Endothelial cell (in vitro differentiated cells): Measurements from ENCODE around the gene KCNQ1. TPM values are rescaled to one million over a fixed set of nuclear protein-coding genes. Genes with fewer than 3 reads are reported as not detected.

Experiments used
- DNase-seq: peaks from one replicate; pipeline ENCODE4 v3.0.0; 2021; ENCODE audit warnings: low spot score
- H3K27ac Mint-ChIP-seq: one replicate; pipeline ENCODE4 v1.8.0; 2021; ENCODE audit warnings: mixed read lengths, inconsistent platforms; ENCODE audit not compliant: unreplicated experiment
- H3K27me3 Mint-ChIP-seq: one replicate; pipeline ENCODE4 v1.8.0; 2021; ENCODE audit warnings: mild to moderate bottlenecking, moderate library complexity, mixed read lengths, inconsistent platforms; ENCODE audit not compliant: unreplicated experiment
- H3K36me3 Mint-ChIP-seq: one replicate; pipeline ENCODE4 v1.8.0; 2021; ENCODE audit warnings: mild to moderate bottlenecking, low read depth, mixed read lengths, inconsistent platforms; ENCODE audit not compliant: unreplicated experiment
- H3K4me1 Mint-ChIP-seq: one replicate; pipeline ENCODE4 v1.8.0; 2021; ENCODE audit warnings: mild to moderate bottlenecking, mixed read lengths, inconsistent platforms; ENCODE audit not compliant: unreplicated experiment
- H3K4me3 Mint-ChIP-seq: one replicate; pipeline ENCODE4 v1.8.0; 2021; ENCODE audit warnings: mild to moderate bottlenecking, mixed read lengths, inconsistent platforms; ENCODE audit not compliant: unreplicated experiment
- H3K9me3 Mint-ChIP-seq: one replicate; pipeline ENCODE4 v1.8.0; 2021; ENCODE audit warnings: mixed read lengths, inconsistent platforms; ENCODE audit not compliant: unreplicated experiment
- CTCF ChIP-seq: fragments of 200-600 bp; sonication (generic); IDR thresholded peaks from one replicate; pipeline ENCODE4 v1.5.0; 2021; ENCODE audit warnings: antibody characterized with exemption; ENCODE audit not compliant: unreplicated experiment
- total RNA-seq: library from RNA; stranded (reverse); fragmentation: NEBNext Ultra II Directional; extraction: Animal tissue kit (Norgen Biotek cat#: 25700); gene quantifications from one replicate; pipeline ENCODE4 v1.2.1, GENCODE V29; 2021; ENCODE audit not compliant: unreplicated experiment

The KCNQ1 gene
- total RNA-seq, 1 donor from 2014 or later: 35.3 TPM

- Mint-ChIP-seq H3K27me3 (peaks cover 7% of the 10 kb centered on the region), H3K36me3 (no peaks in the 10 kb centered on the region), H3K27ac (no peak overlapping the region), H3K4me1 (peaks cover 21% of the 10 kb centered on the region), H3K4me3 (no peak overlapping the region), H3K9me3 (no peaks in the 10 kb centered on the region)
- DNase-seq: no peak
- TF ChIP-seq CTCF: no peak
Observed at GRCh38 chr11:2835296-2835695, 390.5 kb downstream of the KCNQ1 start.

DNA sequence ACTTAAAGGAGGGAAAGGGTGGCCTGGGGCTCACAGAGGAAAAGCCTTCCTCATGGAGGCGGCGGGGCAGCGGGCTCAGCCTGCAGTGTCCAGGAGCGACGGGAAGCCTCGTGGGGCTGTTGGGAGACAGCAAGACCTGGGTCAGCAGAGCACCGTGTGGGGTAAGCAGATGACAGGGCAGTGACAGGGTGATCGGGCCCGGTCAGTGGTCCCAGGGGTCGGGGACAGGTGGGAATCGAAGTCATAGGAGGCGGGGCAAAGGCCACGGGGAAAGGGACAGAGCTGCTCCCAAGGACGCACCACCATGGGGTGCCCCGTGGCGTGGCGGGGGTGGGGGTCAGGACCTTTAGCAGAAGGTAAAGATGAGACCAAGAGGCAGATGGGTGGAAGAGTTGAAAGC, 390.9 kb downstream of the KCNQ1 start:
- no peak for DNase-seq
- Mint-ChIP-seq H3K4me1 (peaks cover 21% of the 10 kb centered on the region), H3K27me3 (peaks cover 7% of the 10 kb centered on the region), H3K27ac (no peak overlapping the region), H3K36me3 (no peaks in the 10 kb centered on the region), H3K4me3 (no peak overlapping the region), H3K9me3 (no peaks in the 10 kb centered on the region)
- TF ChIP-seq CTCF: no peak

GRCh38 chr11:2836315-2837095, 391.7 kb downstream of the KCNQ1 start:
- no peak for DNase-seq
- no peak for TF ChIP-seq CTCF
- Mint-ChIP-seq H3K27ac (peak overlapping the region; percentile 3), H3K9me3 (no peaks in the 10 kb centered on the region), H3K4me3 (peak overlapping the region; percentile 47), H3K27me3 (peaks cover 7% of the 10 kb centered on the region), H3K36me3 (no peaks in the 10 kb centered on the region), H3K4me1 (peaks cover 21% of the 10 kb centered on the region)

DNA sequence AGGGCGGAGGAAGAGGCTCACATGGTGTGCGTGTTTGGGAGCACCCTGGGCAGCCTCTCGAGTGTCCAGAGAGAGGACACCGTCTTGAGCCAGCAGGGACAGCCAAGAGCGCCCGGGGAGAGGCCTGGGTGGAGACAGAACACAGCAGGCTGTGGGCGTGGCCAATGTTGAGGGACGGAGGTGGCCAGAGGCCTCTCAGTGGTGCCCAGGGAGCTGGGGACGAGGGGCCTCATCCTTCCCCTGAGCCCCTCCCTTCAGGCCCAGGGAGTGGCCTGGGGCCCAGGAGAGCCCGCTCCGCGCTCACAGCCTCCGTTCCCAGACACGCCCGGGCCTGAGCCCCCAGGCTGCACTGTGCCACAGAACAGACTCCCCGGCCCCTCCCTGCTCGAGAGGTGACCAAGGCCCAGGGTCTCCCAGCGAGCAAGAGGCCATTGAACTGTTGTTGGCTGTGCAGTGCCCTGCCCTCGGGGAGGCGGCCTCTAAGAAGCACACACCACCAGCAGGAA, 392.3 kb downstream of the KCNQ1 start:
- no peak for TF ChIP-seq CTCF
- peak; percentile 46 for DNase-seq
- H3K36me3 Mint-ChIP-seq: no peaks in the 10 kb centered on the region
- no peak overlapping the region for H3K27ac Mint-ChIP-seq
- H3K4me1 Mint-ChIP-seq: peaks cover 21% of the 10 kb centered on the region
- H3K4me3 Mint-ChIP-seq: no peak overlapping the region
- H3K27me3 Mint-ChIP-seq: peaks cover 7% of the 10 kb centered on the region
- H3K9me3 Mint-ChIP-seq: no peaks in the 10 kb centered on the region

GRCh38 chr11:2837651-2838050, 392.8 kb downstream of the KCNQ1 start:
- no peak overlapping the region for H3K4me3 Mint-ChIP-seq
- no peak overlapping the region for H3K27ac Mint-ChIP-seq
- H3K36me3 Mint-ChIP-seq: no peaks in the 10 kb centered on the region
- no peak for DNase-seq
- H3K9me3 Mint-ChIP-seq: no peaks in the 10 kb centered on the region
- peaks cover 21% of the 10 kb centered on the region for H3K4me1 Mint-ChIP-seq
- no peak for TF ChIP-seq CTCF
- H3K27me3 Mint-ChIP-seq: peaks cover 7% of the 10 kb centered on the region
